Left ventricle myocardium inferior (tissue), 1 donor: ENCODE results near the gene SLC22A23. TPM values are rescaled to one million over a fixed set of nuclear protein-coding genes. Genes with fewer than 3 reads are reported as not detected.

Experiments used
- DNase-seq: peaks from one replicate; pipeline ENCODE4 v3.0.0-alpha.2; 2020
- H3K27ac ChIP-seq: fragments of 200-600 bp; replicated peaks from 2 replicates; pipeline ENCODE4 v1.8.0; 2021
- H3K27me3 ChIP-seq: fragments of 200-600 bp; 2 replicates; pipeline ENCODE4 v1.8.0; 2021; ENCODE audit warnings: low read depth
- H3K36me3 ChIP-seq: fragments of 200-600 bp; 2 replicates; pipeline ENCODE4 v1.8.0; 2021
- H3K4me1 ChIP-seq: fragments of 200-600 bp; 2 replicates; pipeline ENCODE4 v1.8.0; 2021
- H3K4me3 ChIP-seq: fragments of 200-600 bp; 2 replicates; pipeline ENCODE4 v1.8.0; 2021; ENCODE audit warnings: mild to moderate bottlenecking, moderate library complexity
- H3K9me3 ChIP-seq: fragments of 200-600 bp; replicated peaks from 2 replicates; pipeline ENCODE4 v1.8.0; 2021
- CTCF ChIP-seq: fragments of 200-600 bp; IDR thresholded peaks from 2 replicates; pipeline ENCODE4 v1.8.0; 2021; ENCODE audit warnings: antibody characterized with exemption, mild to moderate bottlenecking, borderline replicate concordance
- intact Hi-C: fragments of 100-400 bp; cut with micrococcal nuclease; formaldehyde crosslinking; loops from one replicate; pipeline ENCODE4 v1.11.0; 2022
- total RNA-seq: library from RNA; stranded (reverse); fragmentation: NEBNext Ultra II Directional; extraction: Animal tissue kit (Norgen Biotek cat#: 25700); gene quantifications from one replicate; pipeline ENCODE4 v1.2.1, GENCODE V29; 2021
- donor health status: DM: no; HTN: yes; CAD: no; lungs with severe emphysema.

The SLC22A23 gene
- total RNA-seq, 1 donor from 2014 or later: 7.0 TPM

- TF ChIP-seq CTCF: no peak
- Histone ChIP-seq H3K9me3 (no peaks in the 10 kb centered on the region), H3K27ac (no peak overlapping the region), H3K27me3 (no peaks in the 10 kb centered on the region), H3K4me1 (peaks cover 35% of the 10 kb centered on the region), H3K36me3 (peaks cover 41% of the 10 kb centered on the region), H3K4me3 (no peak overlapping the region)
- DNase-seq: no peak
- intact Hi-C loops: no loop called here
Measured at GRCh38 chr6:3265671-3266070, 191.2 kb downstream of the SLC22A23 start.

GRCh38 chr6:3264356-3264755 is 192.5 kb downstream of the SLC22A23 start:
- Histone ChIP-seq H3K4me3 (no peak overlapping the region), H3K27ac (no peak overlapping the region), H3K36me3 (peaks cover 30% of the 10 kb centered on the region), H3K27me3 (no peaks in the 10 kb centered on the region), H3K4me1 (peaks cover 48% of the 10 kb centered on the region), H3K9me3 (no peaks in the 10 kb centered on the region)
- no peak for TF ChIP-seq CTCF
- intact Hi-C loops: no loop called here
- no peak for DNase-seq

GRCh38 chr6:3263096-3263495 is 193.8 kb downstream of the SLC22A23 start:
- no peak for TF ChIP-seq CTCF
- H3K36me3 ChIP-seq: peaks cover 23% of the 10 kb centered on the region
- H3K27me3 ChIP-seq: no peaks in the 10 kb centered on the region
- no peak overlapping the region for H3K27ac ChIP-seq
- no peak overlapping the region for H3K4me3 ChIP-seq
- DNase-seq: no peak
- H3K9me3 ChIP-seq: no peaks in the 10 kb centered on the region
- H3K4me1 ChIP-seq: peaks cover 59% of the 10 kb centered on the region
- intact Hi-C loops: no loop called here

GRCh38 chr6:3261921-3262320 is 194.9 kb downstream of the SLC22A23 start:
- Histone ChIP-seq H3K9me3 (no peaks in the 10 kb centered on the region), H3K27me3 (no peaks in the 10 kb centered on the region), H3K4me3 (no peak overlapping the region), H3K36me3 (peaks cover 18% of the 10 kb centered on the region), H3K27ac (no peak overlapping the region), H3K4me1 (peaks cover 60% of the 10 kb centered on the region)
- intact Hi-C loops: no loop called here
- no peak for TF ChIP-seq CTCF
- DNase-seq: no peak

- Histone ChIP-seq H3K9me3 (no peaks in the 10 kb centered on the region), H3K36me3 (peaks cover 18% of the 10 kb centered on the region), H3K27me3 (no peaks in the 10 kb centered on the region), H3K4me1 (peaks cover 60% of the 10 kb centered on the region), H3K4me3 (no peak overlapping the region), H3K27ac (no peak overlapping the region)
- TF ChIP-seq CTCF: no peak
- DNase-seq: no peak
- intact Hi-C loops: no loop called here
Measured at GRCh38 chr6:3261518-3261820, 195.4 kb downstream of the SLC22A23 start.
